Measurements from ENCODE around the gene KCNA1. TPM values are rescaled to one million over a fixed set of nuclear protein-coding genes. Genes with fewer than 3 reads are reported as not detected.
A peak's percentile ranks its signal among the peaks of the same experiment; 100 is the strongest.

Gene KCNA1
- total RNA-seq, 1 experiment from 2014 or later, result not detected

DNA sequence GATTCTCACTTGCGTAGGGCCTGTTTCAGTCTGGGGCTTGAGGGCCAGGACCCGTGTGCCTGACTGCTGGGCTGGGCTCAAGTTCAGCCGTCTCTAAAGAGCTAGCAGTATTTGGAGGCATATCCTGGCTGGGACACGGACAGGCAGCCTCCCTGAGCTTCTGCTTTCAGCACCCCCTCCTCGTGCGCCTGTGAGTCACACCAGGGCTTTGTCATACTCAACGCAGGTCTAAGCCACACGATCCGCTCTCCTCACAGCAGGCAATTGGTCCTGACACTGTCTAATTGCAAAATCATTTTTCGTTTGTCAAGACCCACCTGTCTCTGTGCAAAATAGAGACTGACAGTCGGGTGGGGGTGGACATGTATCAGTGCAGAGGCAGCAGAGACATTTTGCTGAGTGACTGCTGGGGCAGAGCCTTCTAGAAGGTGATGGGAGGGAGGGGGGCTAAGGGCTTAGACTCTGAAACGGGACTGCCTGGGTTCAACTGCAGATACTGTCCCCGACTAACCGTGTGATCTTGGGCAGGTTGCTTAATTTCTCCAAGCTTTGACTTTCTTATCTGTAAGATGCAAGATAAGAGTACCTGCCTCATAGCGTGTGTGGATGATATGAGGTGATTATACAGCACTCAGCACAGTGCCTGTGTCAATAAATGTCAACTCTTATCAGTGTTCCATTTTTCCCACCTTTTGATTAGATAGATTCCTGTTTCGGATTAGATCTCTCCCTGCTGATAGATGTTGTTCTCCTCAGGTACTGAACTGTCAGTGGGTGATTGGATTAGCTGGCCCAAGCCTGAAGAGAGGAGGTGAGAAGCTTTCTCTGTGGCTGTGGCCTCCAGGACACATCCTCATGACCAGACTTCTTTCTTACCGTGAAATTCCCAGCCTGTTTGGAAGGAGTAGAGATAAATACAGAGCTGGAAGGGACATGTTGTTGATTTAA is 53.1 kb downstream of the KCNA1 start:
- no peaks in the 10 kb centered on the region for H3K36me3 ChIP-seq (ENCODE audit: insufficient read depth, low read length, poor library complexity, severe bottlenecking)
- no peak overlapping the region for H3K4me3 ChIP-seq (ENCODE audit: low read depth, low read length, poor library complexity, severe bottlenecking)
- no peaks in the 10 kb centered on the region for H3K4me1 ChIP-seq (ENCODE audit: insufficient read depth, low read length, poor library complexity, severe bottlenecking)
- peak; percentile 10 for DNase-seq (ENCODE audit: low spot score)
- intact Hi-C loops (cut with micrococcal nuclease; ENCODE audit: unreplicated experiment), result no loop called here
- TF ChIP-seq EZH2 (IDR thresholded peaks at IDR 0.05; ENCODE audit: borderline replicate concordance, low read depth, low read length, poor library complexity, severe bottlenecking), result no peak
- TF ChIP-seq, protein P1, sequence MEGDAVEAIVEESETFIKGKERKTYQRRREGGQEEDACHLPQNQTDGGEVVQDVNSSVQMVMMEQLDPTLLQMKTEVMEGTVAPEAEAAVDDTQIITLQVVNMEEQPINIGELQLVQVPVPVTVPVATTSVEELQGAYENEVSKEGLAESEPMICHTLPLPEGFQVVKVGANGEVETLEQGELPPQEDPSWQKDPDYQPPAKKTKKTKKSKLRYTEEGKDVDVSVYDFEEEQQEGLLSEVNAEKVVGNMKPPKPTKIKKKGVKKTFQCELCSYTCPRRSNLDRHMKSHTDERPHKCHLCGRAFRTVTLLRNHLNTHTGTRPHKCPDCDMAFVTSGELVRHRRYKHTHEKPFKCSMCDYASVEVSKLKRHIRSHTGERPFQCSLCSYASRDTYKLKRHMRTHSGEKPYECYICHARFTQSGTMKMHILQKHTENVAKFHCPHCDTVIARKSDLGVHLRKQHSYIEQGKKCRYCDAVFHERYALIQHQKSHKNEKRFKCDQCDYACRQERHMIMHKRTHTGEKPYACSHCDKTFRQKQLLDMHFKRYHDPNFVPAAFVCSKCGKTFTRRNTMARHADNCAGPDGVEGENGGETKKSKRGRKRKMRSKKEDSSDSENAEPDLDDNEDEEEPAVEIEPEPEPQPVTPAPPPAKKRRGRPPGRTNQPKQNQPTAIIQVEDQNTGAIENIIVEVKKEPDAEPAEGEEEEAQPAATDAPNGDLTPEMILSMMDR (conservative IDR thresholded peaks at IDR 0.05; ENCODE audit: low read depth, low read length), result no peak
- CTCF ChIA-PET, result interaction anchor here (0.5 kb wide), 1 partner anchor 1857 kb away, joined by 4 read pairs; no protein-coding TSS in a partner anchor
- H3K27me3 ChIP-seq (replicated peaks; ENCODE audit: insufficient read depth, low read depth, low read length, poor library complexity), result peaks cover 62% of the 10 kb centered on the region
- POLR2A ChIA-PET (ENCODE audit: low non-redundant PET), result no interaction called here
- no peaks in the 10 kb centered on the region for H3K9me3 ChIP-seq (ENCODE audit: low read depth, low read length, poor library complexity, severe bottlenecking)
- BruUV-seq (replicated peaks), result no TSS peak
- no peak overlapping the region for H3K27ac ChIP-seq (ENCODE audit: low read depth, low read length, poor library complexity, severe bottlenecking)

Other genes starting within 250 kb of the KCNA1 start
- gene GALNT8, start 189.5 kb upstream of the KCNA1 start, total RNA-seq (2021), result not detected in 2 replicates
- gene KCNA5, start 134.0 kb downstream of the KCNA1 start, total RNA-seq (2021), result not detected in 2 replicates

Measured in A673 (cell line).